H1 (cell line): ENCODE measurements around the gene SMIM32. TPM values are rescaled to one million over a fixed set of nuclear protein-coding genes. Genes with fewer than 3 reads are reported as not detected.

Experiments
- CTCF ChIA-PET: fragments of 300-600 bp; sonication (Branson Sonifier 250); formaldehyde crosslinking; loops from one replicate; lab custom pipeline; 2021; ENCODE audit not compliant: partially characterized antibody; lab: Charles Lee
- POLR2A ChIA-PET: fragments of 300-600 bp; sonication (Branson Sonifier 250); formaldehyde crosslinking; loops from one replicate; lab custom pipeline; 2021; ENCODE audit warnings: inconsistent platforms; ENCODE audit not compliant: partially characterized antibody; lab: Charles Lee
- DNase-seq, 2 experiments: peaks; one replicate each; pipeline versions ENCODE4 v3.0.0 to v3.0.0-alpha.2; 2010 to 2022; ENCODE audit warnings: low spot score in 2 of 2, low read depth in 1 of 2, mixed read lengths in 1 of 2
- FAIRE-seq: peaks from 2 replicates; lab custom pipeline; 2011; peaks lifted over from hg19 to GRCh38; lab: Jason Lieb, UNC
- H2AFZ ChIP-seq: 2 replicates; pipeline ENCODE4 v1.8.1; 2012; ENCODE audit warnings: low read length, inconsistent platforms
- H2AK5ac ChIP-seq: 2 replicates; pipeline ENCODE4 v1.6.1; 2013; ENCODE audit warnings: low read depth, low read length
- H2BK120ac ChIP-seq: replicated peaks from 2 replicates; pipeline ENCODE3; 2013; ENCODE audit warnings: low read depth, low read length, inconsistent platforms
- H2BK12ac ChIP-seq: 2 replicates; pipeline ENCODE4 v1.6.1; 2013; ENCODE audit warnings: low read depth, low read length
- H2BK15ac ChIP-seq: 2 replicates; pipeline ENCODE4 v1.6.1; 2013; ENCODE audit warnings: low read length
- H2BK20ac ChIP-seq: 2 replicates; pipeline ENCODE4 v1.6.1; 2013; ENCODE audit warnings: low read length
- H2BK5ac ChIP-seq: 2 replicates; pipeline ENCODE4 v1.6.1; 2013; ENCODE audit warnings: low read depth, low read length
- H3K14ac ChIP-seq: 2 replicates; pipeline ENCODE4 v1.6.1; 2013; ENCODE audit warnings: inconsistent platforms; ENCODE audit not compliant: insufficient read length
- H3K18ac ChIP-seq: 2 replicates; pipeline ENCODE4 v1.6.1; 2013; ENCODE audit warnings: low read length; ENCODE audit errors: extremely low read depth
- H3K23ac ChIP-seq: 2 replicates; pipeline ENCODE4 v1.6.1; 2013; ENCODE audit warnings: inconsistent platforms; ENCODE audit not compliant: insufficient read length
- H3K23me2 ChIP-seq: 2 replicates; pipeline ENCODE4 v1.6.1; 2013; ENCODE audit warnings: low read depth, low read length
- H3K27ac ChIP-seq: 2 replicates; pipeline ENCODE4 v1.6.1; 2011; ENCODE audit warnings: low read depth, low read length, inconsistent platforms
- H3K27me3 ChIP-seq, 4 experiments: replicated peaks in 1 of 4; 1 replicate in 1 of 4; 2 replicates in 3 of 4; pipeline versions ENCODE4 v1.6.1 to v1.8.1; 2011 to 2013; ENCODE audit warnings: low read length in 3 of 4, mild to moderate bottlenecking in 3 of 4, inconsistent platforms in 2 of 4, mixed read lengths in 2 of 4, moderate library complexity in 1 of 4; ENCODE audit not compliant: control insufficient read depth in 3 of 4, insufficient read depth in 3 of 4; ENCODE audit errors: extremely low read depth in 1 of 4
- H3K36me3 ChIP-seq, 4 experiments: 2 replicates each; pipeline versions ENCODE4 v1.6.1 to v1.8.1; 2011 to 2013; ENCODE audit warnings: mild to moderate bottlenecking in 4 of 4, low read length in 3 of 4, moderate library complexity in 2 of 4, control low read depth in 1 of 4, inconsistent platforms in 1 of 4; ENCODE audit not compliant: insufficient read depth in 4 of 4, control insufficient read depth in 2 of 4
- H3K4ac ChIP-seq: replicated peaks from 2 replicates; pipeline ENCODE3; 2013; ENCODE audit warnings: low read length, low read depth, mixed read lengths, inconsistent platforms; ENCODE audit not compliant: insufficient read length
- H3K4me1 ChIP-seq, 4 experiments: replicated peaks in 1 of 4; 1 replicate in 1 of 4; 2 replicates in 3 of 4; pipeline versions ENCODE4 v1.6.1 to v1.8.1; 2011 to 2013; ENCODE audit warnings: low read length in 3 of 4, inconsistent platforms in 2 of 4, mixed read lengths in 1 of 4; ENCODE audit not compliant: insufficient read depth in 4 of 4, control insufficient read depth in 3 of 4
- H3K4me2 ChIP-seq, 2 experiments: 2 replicates each; pipeline versions ENCODE4 v1.6.1 to v1.8.1; 2011 to 2013; ENCODE audit warnings: low read depth in 2 of 2, low read length in 2 of 2, control low read depth in 1 of 2, inconsistent platforms in 1 of 2, mild to moderate bottlenecking in 1 of 2; ENCODE audit not compliant: insufficient read depth in 1 of 2
- H3K4me3 ChIP-seq, 4 experiments: fragments of 200-600, 300-600 bp in 1 of 4; sonication (generic), shearing (Covaris generic), sonication (Bioruptor Twin) in 1 of 4; 2 replicates each; pipeline versions ENCODE4 v1.5.1 to v1.8.1; 2011 to 2016; ENCODE audit warnings: low read length in 4 of 4, low read depth in 3 of 4, control low read depth in 2 of 4, inconsistent platforms in 2 of 4, mild to moderate bottlenecking in 2 of 4, mixed read lengths in 1 of 4, moderate library complexity in 1 of 4; ENCODE audit not compliant: insufficient read depth in 2 of 4; ENCODE audit errors: extremely low read depth in 1 of 4
- H3K56ac ChIP-seq: replicated peaks from 2 replicates; pipeline ENCODE3; 2013; ENCODE audit warnings: low read depth, mild to moderate bottlenecking, mixed read lengths, low read length, inconsistent platforms; ENCODE audit not compliant: insufficient read length
- H3K79me1 ChIP-seq: 2 replicates; pipeline ENCODE4 v1.6.1; 2013; ENCODE audit warnings: low read depth, low read length, control low read depth
- H3K79me2 ChIP-seq, 2 experiments: 2 replicates each; pipeline versions ENCODE4 v1.6.1 to v1.8.1; 2012 to 2013; ENCODE audit warnings: low read length in 2 of 2, mild to moderate bottlenecking in 2 of 2, inconsistent platforms in 1 of 2; ENCODE audit not compliant: insufficient read depth in 2 of 2, control insufficient read depth in 1 of 2
- H3K9ac ChIP-seq, 4 experiments: replicated peaks in 1 of 4; 1 replicate in 1 of 4; 2 replicates in 3 of 4; pipeline versions ENCODE4 v1.6.1 to v1.8.1; 2011 to 2013; ENCODE audit warnings: low read depth in 3 of 4, low read length in 3 of 4, control low read depth in 2 of 4, mild to moderate bottlenecking in 2 of 4, moderate library complexity in 2 of 4, inconsistent platforms in 1 of 4; ENCODE audit errors: extremely low read depth in 1 of 4
- H3K9me3 ChIP-seq, 2 experiments: 2 replicates each; pipeline versions ENCODE4 v1.6.1 to v1.8.1; 2012 to 2013; ENCODE audit warnings: mild to moderate bottlenecking in 2 of 2, moderate library complexity in 2 of 2, control low read depth in 1 of 2, inconsistent platforms in 1 of 2, low read depth in 1 of 2, low read length in 1 of 2, mixed read lengths in 1 of 2; ENCODE audit not compliant: insufficient read depth in 2 of 2
- H4K20me1 ChIP-seq, 2 experiments: replicated peaks in 1 of 2; 2 replicates each; pipeline versions ENCODE3 to v1.8.1; 2011 to 2013; ENCODE audit warnings: inconsistent platforms in 2 of 2, low read length in 2 of 2, mild to moderate bottlenecking in 1 of 2; ENCODE audit not compliant: insufficient read depth in 2 of 2, control insufficient read depth in 1 of 2
- H4K5ac ChIP-seq: 2 replicates; pipeline ENCODE4 v1.6.1; 2013; ENCODE audit warnings: low read length, low read depth, mixed read lengths, inconsistent platforms; ENCODE audit not compliant: insufficient read length
- H4K8ac ChIP-seq: 2 replicates; pipeline ENCODE4 v1.8.0; 2013; ENCODE audit warnings: mild to moderate bottlenecking, moderate library complexity, low read length, inconsistent platforms; ENCODE audit not compliant: insufficient read depth; ENCODE audit errors: extremely low read depth
- H4K91ac ChIP-seq: replicated peaks from 2 replicates; pipeline ENCODE3; 2013; ENCODE audit warnings: low read length, mixed read lengths, inconsistent platforms; ENCODE audit not compliant: insufficient read length
- ASH2L ChIP-seq: fragments of 200-600, 300-600 bp; sonication (generic); IDR thresholded peaks from one replicate; pipeline ENCODE4 v1.7.1; 2017; ENCODE audit warnings: low read length
- FOSL1 ChIP-seq: IDR thresholded peaks from 2 replicates; pipeline ENCODE4 v1.6.1; 2011; ENCODE audit warnings: mild to moderate bottlenecking, low read depth, low read length, moderate library complexity; ENCODE audit not compliant: insufficient read depth
- GTF2F1 ChIP-seq: IDR thresholded peaks from 2 replicates; pipeline ENCODE4 v1.6.1; 2012; ENCODE audit warnings: low read depth, low read length, improper control_type of control experiment, borderline replicate concordance
- HDAC2 ChIP-seq, 2 experiments: fragments of 300-600 bp in 1 of 2; sonication (generic) in 1 of 2; IDR thresholded peaks; 2 replicates each; pipeline ENCODE4 v1.6.1; 2011 to 2012; ENCODE audit warnings: low read depth in 2 of 2, low read length in 2 of 2, mild to moderate bottlenecking in 2 of 2, moderate library complexity in 2 of 2, borderline replicate concordance in 1 of 2, inconsistent platforms in 1 of 2
- JUND ChIP-seq: IDR thresholded peaks from 2 replicates; pipeline ENCODE4 v1.6.1; 2011; ENCODE audit warnings: mild to moderate bottlenecking, improper control_type of control experiment, low read length
- KDM1A ChIP-seq: fragments of 200-600, 300-600 bp; sonication (generic); IDR thresholded peaks from 2 replicates; pipeline ENCODE4 v1.7.1; 2016; ENCODE audit warnings: mild to moderate bottlenecking, low read length, borderline replicate concordance
- KDM4A ChIP-seq: IDR thresholded peaks from one replicate; pipeline ENCODE4 v1.7.1; 2012; ENCODE audit warnings: low read depth, mild to moderate bottlenecking, moderate library complexity, low read length, inconsistent platforms; ENCODE audit not compliant: severe bottlenecking
- NANOG ChIP-seq: IDR thresholded peaks from 2 replicates; pipeline ENCODE4 v1.6.1; 2011; ENCODE audit warnings: low read length, low read depth, mild to moderate bottlenecking, inconsistent platforms; ENCODE audit not compliant: insufficient read depth, poor library complexity, severe bottlenecking
- SIX5 ChIP-seq: IDR thresholded peaks from 2 replicates; pipeline ENCODE4 v1.6.1; 2011; ENCODE audit warnings: mild to moderate bottlenecking, low read depth, low read length
- TCF12 ChIP-seq: IDR thresholded peaks from 2 replicates; pipeline ENCODE4 v1.6.1; 2011; ENCODE audit warnings: low read depth, mild to moderate bottlenecking, low read length
- WGBS, 2 experiments: shearing (Covaris generic) in 1 of 2; methylation state at CpG; one replicate each; pipeline versions ENCODE4 v1.1.6 to v1.1.7; 2013 to 2015; ENCODE audit warnings: low lambda C conversion rate in 2 of 2, mixed read lengths in 2 of 2, inconsistent platforms in 1 of 2, low coverage in 1 of 2, missing lambda C conversion rate in 1 of 2; ENCODE audit not compliant: insufficient replicate concordance in 2 of 2, insufficient coverage in 1 of 2, insufficient read length in 1 of 2; ENCODE audit errors: extremely low coverage in 1 of 2, missing lambda C conversion rate in 1 of 2; 5-methylcytosine and 5-hydroxymethylcytosine counted together
- polyA plus RNA-seq, 7 experiments: library from polyadenylated mRNA; depleted of rRNA in 3 of 7; stranded (reverse) in 5 of 7; unstranded in 2 of 7; fragments of >200 nt in 5 of 7; fragments of 200-250 nt in 2 of 7; gene quantifications; 1 replicate in 5 of 7; 2 replicates in 1 of 7; 4 replicates in 1 of 7; pipeline versions ENCODE4 v1.2.1 to v1.2.3, GENCODE V29; 2011 to 2013; ENCODE audit warnings: missing spikeins in 2 of 7, mixed read lengths in 2 of 7
- total RNA-seq: library from RNA; stranded (reverse); fragmentation: NEBNext Ultra II Directional; extraction: Animal tissue kit (Norgen Biotek cat#: 25700); gene quantifications from 2 replicates; pipeline ENCODE4 v1.2.1, GENCODE V29; 2021
- TF ChIP-seq, protein P1 (sequence below): IDR thresholded peaks from 2 replicates; pipeline ENCODE4 v1.6.1; 2011; ENCODE audit warnings: low read depth, mild to moderate bottlenecking, low read length; ENCODE audit not compliant: insufficient read depth

SMIM32 gene
- total and polyA plus RNA-seq, 2 of the 8 experiments (the other 6 are each of a cell fraction or from before 2014, with no cell fraction given), result 0.09 to 0.22 TPM

DNA sequence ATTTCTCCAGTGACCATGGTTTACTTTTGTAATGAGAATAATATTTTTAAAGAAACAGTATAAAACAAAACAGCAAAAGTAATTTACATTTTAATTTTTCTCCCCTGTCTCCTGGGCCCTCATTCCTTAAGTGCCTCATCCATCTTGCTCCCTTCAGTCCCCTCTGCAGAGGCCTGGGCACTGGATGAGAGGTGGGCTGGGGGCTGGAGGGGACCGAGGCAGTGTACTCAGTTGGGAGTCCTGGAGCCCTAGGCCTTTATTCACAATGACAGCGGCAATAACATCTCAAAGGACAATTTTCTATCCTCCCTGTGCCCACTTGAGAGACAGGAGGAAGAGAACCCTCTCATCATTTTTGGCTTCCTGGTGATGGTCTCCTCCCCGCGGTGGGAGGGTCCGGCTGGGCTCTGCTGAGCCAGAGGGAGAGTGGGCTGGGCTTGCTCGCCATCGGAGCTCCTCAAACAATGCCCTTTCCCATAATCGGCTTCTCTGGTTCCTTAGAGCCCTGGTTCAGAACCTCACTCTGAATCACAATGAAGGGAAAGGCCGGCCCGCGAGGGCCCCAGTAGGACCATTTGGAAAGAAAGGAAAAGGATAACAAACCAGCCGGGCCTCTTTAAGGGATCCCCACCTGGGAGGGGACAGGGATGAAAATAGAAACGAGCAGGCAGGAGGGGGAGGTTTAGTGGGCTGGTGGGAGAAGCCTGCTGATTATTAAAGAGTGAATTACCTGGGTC is 9.7 kb upstream of the SMIM32 start:
- peaks cover 5 to 6% of the 10 kb centered on the region in 2 experiments for H4K20me1 ChIP-seq
- H3K9me3 ChIP-seq, result peaks cover 0 to 5% of the 10 kb centered on the region in 2 experiments; a peak in 2 of 4 replicates
- no peak overlapping the region for H2BK120ac ChIP-seq
- no peak overlapping the region for H3K23ac ChIP-seq
- H3K79me2 ChIP-seq, result no peaks in the 10 kb centered on the region
- H4K5ac ChIP-seq, result no peak overlapping the region
- POLR2A ChIA-PET, result interaction anchor here (1.0 kb wide), 2 partner anchors 9 to 18 kb away, joined by 3 to 6 read pairs; partner anchors contain the start of gene SMIM32
- peaks cover 40 to 88% (median 77%) of the 10 kb centered on the region in 4 experiments for H3K27me3 ChIP-seq
- DNase-seq (peak; percentile 74 to 76), FAIRE-seq (peak; percentile 99)
- H3K4me1 ChIP-seq, result peaks cover 0 to 16% (median 9%) of the 10 kb centered on the region in 4 experiments; a peak in 6 of 7 replicates
- H2BK20ac ChIP-seq, result no peak overlapping the region
- no peak overlapping the region for H3K9ac ChIP-seq
- no peak overlapping the region for H2AFZ ChIP-seq
- H2BK5ac ChIP-seq, result no peak overlapping the region
- H3K36me3 ChIP-seq, result no peaks in the 10 kb centered on the region
- H3K56ac ChIP-seq, result no peak overlapping the region
- no peak overlapping the region for H2BK15ac ChIP-seq
- no peak overlapping the region for H2BK12ac ChIP-seq
- no peaks in the 10 kb centered on the region for H3K23me2 ChIP-seq
- peak overlapping the region; percentile 5 to 46 (median 29); a peak in 6 of 8 replicates for H3K4me3 ChIP-seq
- H3K18ac ChIP-seq, result no peak overlapping the region
- H2AK5ac ChIP-seq, result no peak overlapping the region
- no peak overlapping the region for H4K8ac ChIP-seq
- CTCF ChIA-PET, result interaction anchor here (5.6 kb wide), 1 partner anchor 9 kb away, joined by 43 read pairs; no protein-coding TSS in a partner anchor
- H4K91ac ChIP-seq, result no peak overlapping the region
- H3K4me2 ChIP-seq, result peak overlapping the region; percentile 58 to 64
- 6% methylated on average over 11 of the region's 13 CpGs; no CpG with 5 or more reads in 1 of the 2 experiments for WGBS, 2 experiments
- H3K27ac ChIP-seq, result no peak overlapping the region
- no peak overlapping the region for H3K4ac ChIP-seq
- H3K79me1 ChIP-seq, result no peaks in the 10 kb centered on the region
- H3K14ac ChIP-seq, result no peak overlapping the region
- TF ChIP-seq, protein P1, sequence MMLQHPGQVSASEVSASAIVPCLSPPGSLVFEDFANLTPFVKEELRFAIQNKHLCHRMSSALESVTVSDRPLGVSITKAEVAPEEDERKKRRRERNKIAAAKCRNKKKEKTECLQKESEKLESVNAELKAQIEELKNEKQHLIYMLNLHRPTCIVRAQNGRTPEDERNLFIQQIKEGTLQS, result no peak
- TF ChIP-seq SIX5, result no peak
- TF ChIP-seq NANOG, result peak; percentile 89
- no peak for TF ChIP-seq KDM4A
- peak; percentile 92 for TF ChIP-seq TCF12
- TF ChIP-seq FOSL1, result no peak
- TF ChIP-seq JUND, result no peak
- 0 out of 2 replicates have a peak, but pooled peaks have one; percentile 26 for TF ChIP-seq KDM1A
- TF ChIP-seq ASH2L, result peak; percentile 54
- no peak for TF ChIP-seq GTF2F1
- peak in 1 of 2 experiments; percentile 74; a peak in 1 of 4 replicates for TF ChIP-seq HDAC2 (IDR thresholded peaks at IDR 0.05; ENCODE audit: borderline replicate concordance in 1 of 2, low read depth in 2 of 2, low read length in 2 of 2)
